Ecto neural progenitor cell (in vitro differentiated cells): ENCODE data around the gene BCAN.

ENCODE experiments used
- DNase-seq: peaks from one replicate; pipeline ENCODE4 v3.0.0-alpha.2; 2018; ENCODE audit warnings: low spot score

The BCAN gene

DNA sequence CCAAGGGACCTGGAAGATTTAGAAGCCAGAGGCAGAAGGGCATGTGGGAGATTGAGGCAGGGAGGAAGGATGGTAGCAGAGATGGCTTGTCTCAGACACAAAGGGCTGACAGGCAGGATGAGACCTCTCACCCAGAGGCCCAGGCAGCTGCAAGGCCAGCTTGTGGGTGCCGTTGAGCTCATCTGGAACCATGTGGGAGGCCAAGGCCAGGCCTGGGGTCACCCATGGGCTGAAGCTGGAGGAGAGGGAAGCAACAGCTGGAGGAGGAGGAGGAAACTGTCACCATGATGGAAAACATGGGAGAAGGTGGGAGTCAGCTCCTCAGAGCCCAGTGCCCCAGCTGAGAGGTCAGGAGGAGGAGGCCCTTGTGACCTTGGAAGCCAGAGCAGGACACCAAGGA lies 57.1 kb downstream of the BCAN start:
- DNase-seq, result no peak

DNA sequence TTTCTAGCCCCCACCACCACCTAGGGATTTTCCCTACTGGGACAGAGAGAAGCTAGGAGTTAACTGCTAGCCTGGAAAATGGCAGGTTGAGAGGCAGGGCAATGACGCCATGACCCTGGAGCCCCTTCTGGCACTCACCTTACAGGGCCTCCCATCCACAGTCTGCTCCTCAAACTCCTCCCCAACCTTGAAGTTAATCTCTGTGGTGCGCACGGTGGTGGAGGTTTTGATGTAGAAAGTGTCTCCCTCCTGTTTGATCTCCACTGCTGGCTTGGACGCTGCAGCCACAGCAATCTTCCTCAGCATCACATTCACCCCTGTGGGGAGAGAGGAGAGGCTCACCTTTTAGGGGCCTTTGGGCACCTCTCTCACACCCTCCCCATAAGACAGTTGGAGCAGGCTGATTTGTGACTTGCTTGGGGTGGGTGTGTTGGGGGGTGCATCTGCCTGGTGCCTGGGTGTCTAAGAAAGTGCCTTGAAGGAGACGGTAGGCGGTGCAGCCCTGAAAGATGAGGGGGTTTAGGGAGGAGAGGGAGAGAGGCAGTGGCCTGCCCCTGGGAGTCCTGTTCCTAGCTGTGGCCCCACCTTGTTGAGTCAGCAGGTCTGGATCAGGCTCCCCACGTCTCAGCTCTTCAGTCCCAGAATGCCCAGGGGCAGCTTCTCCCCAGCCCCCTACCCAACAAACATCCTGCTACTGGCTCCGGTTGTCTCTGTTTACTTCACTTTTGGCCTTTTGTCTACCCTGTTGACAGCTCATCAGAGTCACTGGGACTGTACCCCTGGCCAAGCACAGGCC lies 59.0 kb downstream of the BCAN start:
- DNase-seq, result no peak

DNA sequence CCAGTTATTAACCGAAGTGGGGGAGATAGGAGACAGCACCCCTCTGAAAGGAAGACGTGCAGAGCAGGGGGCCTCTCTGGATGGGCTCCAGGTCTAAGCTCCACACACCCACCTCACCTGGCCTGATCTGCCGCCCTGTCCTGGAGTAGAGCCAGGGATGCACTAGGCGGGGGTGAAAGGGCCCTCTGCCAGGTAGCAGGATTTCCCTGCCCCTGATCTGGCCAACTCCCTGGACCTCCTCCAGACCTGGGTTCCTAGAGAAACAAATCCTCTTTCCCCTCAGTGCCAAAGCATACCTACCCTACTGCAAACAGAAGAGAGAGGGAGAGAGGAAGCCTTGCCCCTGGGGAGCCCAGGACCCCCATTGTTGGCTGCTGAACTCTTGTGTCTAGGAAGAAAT lies 61.4 kb downstream of the BCAN start:
- DNase-seq, result no peak

DNA sequence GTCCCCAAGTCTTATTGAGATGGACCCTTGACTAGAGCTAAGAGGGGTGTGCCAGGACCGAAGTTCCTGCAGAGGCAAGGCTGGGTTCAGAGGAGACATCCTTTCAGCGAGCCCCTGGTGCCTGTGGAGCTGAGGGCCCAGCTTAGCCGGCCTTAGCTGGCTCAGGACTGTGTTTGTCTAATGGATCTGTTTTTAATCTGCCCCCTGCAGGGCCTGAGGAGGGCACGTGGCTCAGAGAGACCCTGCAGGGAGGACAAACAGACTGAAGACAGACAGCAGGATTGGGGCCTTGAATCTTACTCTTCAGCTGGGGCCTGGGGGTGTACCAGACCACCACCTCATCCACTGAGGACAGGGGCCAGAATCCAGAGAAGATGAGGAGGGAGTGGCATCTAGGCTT lies 61.8 kb downstream of the BCAN start:
- DNase-seq, result peak; percentile 72

DNA sequence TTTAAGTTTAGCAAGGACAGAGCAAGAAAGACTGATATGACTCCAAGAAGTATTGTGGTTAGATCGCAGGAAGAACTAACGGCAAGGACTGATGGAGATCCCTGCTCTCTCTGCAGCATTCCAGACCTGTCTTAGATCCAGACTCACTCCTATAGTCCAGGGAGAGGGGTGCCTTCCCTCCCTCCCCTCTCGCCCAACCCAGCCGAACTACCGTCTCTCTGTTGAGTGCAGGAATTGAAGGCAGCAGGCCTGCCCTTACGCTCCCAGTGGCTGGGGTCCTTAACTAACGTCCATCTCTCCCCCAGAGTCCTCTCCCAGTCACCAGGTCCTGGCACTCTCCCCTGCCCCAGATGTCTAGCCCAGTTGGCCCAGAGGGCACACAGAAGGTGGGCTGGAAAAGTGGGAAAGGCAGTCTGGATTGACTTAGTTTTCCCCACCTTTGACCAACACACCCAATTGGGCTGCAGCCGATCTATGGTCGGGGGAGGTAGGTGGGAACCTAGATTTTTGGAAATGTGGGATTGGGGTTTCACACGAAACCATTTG lies 62.3 kb downstream of the BCAN start:
- no peak for DNase-seq

DNA sequence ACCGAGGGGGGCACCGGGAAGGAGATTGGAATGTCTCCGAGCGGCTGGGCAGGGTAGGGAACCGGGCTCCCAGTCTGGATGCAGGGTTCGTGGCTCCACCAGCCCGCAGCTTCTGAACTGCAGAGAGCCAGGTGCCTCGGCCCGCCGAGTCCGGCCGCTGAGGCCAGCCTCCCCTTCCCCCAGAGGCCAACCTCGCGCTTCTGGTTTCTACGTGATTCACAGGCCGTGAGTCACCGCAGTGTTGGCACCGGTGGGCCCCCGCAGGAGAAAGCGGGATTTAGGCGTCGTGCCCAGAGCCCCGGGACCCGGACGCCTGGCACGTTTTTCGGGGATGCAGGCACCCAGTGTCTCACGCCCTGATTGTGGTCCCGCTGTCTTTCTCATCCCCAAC lies 63.0 kb downstream of the BCAN start:
- DNase-seq, result no peak

DNA sequence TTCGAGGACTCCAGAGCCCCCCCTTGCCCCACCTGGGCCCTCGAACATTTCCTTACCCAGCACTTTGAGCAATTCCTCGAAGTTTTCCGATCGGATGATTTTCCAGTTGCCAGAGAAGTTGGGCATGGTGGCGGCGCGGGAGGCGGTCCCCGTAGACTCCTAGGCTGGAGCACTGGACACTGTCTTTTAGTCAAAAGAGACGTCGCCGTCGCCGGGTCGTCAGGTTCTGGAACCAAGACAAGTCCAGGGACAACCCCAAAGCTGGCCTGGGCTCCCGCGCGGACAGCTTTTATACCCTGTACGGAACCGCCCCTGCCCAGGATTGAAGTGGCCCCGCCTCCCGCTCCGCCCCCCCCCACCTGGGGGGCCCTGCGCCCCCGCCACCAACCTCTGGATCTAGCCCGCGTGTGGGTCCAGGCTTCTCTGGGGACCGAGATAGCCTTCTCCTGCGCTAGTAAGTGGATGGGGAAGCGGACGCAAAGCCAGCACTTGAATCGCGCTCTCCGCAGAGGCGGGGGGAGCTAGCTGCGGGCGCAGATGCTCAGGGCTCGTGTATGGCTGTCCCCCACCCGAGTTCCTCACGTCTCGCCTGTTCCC lies 63.5 kb downstream of the BCAN start, which contains the start of gene CRABP2:
TSS of gene CRABP2 (minus strand) at position 263 of the 597 bp plus-strand sequence. CDS start at position 126, 137 bp downstream.
- DNase-seq, result no peak

DNA sequence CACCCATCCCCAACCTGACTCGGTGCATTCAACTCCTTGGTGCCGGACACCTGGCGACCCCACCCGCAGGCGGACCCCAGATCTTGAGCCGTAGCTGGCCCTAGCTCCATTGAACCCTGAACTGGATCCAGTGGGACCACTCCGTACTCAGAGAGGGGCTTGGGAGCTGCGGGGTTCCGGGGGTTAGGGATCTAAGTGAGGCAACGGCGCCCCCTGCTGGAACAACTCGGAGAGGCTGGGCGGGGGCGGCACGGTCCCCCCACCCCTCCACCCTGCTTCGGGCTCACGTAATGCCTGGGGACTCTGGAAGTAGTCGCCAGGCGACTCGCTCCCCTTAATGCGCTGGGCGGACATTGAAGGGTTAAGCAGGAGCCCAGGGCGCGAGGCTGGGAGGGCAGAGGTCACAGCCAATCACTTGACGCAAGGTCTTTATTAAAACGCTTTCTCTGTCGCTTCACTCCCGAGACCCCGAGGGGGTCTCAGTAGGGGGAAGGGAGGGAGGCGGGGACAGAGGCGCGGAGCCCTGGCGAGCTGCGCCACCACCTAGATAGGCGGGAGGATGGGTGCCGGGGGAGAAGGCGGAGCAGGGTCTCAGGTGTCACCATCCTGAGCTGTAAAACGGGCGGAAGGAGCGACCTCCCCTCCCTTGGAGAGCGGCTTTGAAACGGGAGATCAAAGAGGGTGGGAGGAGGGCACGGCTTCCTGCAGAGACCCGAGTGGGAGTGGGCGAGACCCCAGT lies 64.2 kb downstream of the BCAN start:
- peak; percentile 95 for DNase-seq

DNA sequence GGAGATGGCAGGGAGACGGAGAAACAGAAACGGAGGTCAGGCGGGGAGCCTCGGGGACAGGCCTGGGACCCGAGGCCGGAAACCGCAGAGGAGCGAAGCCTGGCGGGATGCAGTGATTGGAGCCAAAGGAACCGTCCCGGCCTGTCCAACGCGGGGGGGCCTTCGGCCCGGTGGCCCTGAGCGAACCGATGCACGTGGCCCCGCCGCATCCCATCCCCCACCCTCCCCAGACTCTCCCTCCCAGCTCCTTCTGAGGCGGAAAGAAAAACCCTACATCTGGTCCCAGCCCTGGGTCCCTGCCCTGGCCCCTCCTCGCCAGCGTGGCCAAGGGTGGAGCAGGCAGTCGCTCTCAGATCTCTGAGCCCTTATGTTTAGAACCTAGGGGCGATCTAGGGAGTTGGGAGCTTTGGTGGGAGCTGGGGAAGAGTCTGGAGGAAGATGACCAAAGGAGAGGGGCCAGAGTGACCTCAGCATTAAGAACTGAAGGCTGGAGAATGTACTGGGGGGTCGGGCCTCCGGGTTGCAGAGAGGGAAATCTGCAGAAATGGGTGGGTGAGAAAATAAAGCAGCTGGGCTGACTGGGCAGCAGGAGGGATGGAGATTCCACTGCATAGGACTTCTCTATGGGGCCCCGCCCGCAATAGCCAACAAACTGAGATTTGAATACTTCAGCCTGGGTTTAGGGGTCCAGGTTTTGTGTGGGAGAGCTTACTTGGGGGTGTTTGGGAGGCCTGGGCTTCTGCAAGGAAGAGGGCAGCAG lies 64.9 kb downstream of the BCAN start:
- peak; percentile 90 for DNase-seq

DNA sequence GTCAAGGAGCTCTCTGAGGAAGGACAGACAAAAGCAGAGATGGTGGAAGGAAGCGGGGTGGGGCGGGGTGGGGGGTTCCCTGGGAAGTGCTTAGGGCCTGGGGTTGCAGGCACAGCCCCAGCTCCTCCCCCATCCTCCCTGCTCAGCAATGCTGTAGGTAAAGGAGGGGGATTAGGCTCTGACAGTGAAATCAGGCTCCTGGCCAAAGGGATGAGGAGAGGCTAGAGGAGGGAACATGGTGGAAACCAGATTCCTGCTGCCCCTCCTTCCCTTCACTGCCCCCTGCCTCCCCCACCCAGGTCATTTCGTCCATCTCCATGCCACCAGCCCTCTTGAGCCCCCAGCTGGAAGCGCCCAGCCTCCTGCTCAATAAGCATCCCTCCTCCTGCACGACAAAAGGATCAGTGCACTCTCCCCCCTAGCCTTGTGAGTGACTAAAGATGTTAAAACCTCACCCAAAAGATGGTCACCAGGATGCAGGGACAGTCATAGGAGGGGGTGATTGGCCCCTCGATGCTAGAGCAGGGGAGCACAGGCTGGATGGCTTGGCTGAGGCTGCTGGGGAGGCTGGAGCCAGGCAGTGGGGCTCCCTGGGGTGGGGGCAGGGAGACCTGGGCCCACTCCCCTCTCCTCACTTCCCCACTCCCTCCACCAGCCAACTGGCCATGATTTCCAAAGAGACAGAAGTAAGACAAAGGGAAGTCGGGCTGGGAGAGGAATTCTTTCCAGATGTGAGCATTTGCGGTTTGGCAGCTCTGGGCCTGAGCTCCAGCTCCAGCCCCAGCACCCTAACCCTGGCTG lies 65.7 kb downstream of the BCAN start:
- peak; percentile 79 for DNase-seq

DNA sequence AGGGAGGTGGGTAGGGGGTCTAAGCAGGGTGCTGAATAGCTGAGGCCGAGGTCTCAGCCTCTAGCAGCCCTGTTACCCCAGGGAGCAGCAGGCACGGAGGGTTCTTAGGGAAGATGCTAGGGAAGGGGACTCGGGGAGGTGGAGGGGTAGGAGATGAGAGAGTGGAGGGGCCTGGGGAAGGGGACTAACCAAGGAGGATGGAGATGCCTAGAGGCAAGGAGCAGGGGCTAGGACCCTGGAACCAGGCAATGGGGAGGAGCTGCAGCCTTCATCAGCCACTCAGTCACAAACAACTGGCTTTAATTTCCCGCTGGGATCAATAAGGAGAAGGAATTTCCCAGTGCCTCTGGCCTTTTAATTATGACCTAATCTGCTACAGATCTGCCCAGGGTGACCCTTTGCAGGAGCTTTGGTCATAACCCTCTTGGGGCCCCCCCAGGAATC lies 66.3 kb downstream of the BCAN start:
- peak; percentile 68 for DNase-seq

DNA sequence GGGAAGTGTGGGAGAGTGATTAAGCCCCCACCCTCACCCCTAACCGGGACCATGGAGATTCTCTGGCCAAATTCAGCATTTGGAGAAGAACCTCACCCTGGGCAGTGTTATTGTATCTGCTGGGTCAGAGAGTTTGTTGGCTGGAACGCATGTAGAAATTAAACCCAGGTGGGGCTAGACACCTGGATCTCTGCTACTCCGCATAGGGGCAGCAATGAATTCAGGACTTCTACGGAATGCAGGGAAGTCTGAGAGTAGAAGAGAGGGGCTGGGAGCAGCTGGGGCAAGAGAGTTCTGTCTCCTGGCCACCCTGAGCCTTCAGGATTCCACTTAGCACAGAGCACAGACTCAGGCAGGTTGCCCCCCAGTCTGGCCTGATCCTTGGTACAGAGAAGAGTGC lies 67.1 kb downstream of the BCAN start:
- no peak for DNase-seq
